ENCODE data around the gene MRPL16. TPM values are rescaled to one million over a fixed set of nuclear protein-coding genes. Genes with fewer than 3 reads are reported as not detected.

MRPL16 gene
- polyA plus RNA-seq, 1 of the 3 experiments (the other 2 are of a cell fraction), result 77.6 TPM

GRCh38 chr11:59847626-59848025 lies 37.0 kb upstream of the MRPL16 start:
- DNase-seq, result no peak
- no peaks in the 10 kb centered on the region for H4K20me1 ChIP-seq (ENCODE audit: insufficient read depth)
- no peaks in the 10 kb centered on the region for H3K79me2 ChIP-seq (ENCODE audit: insufficient read depth)
- H3K9ac ChIP-seq, result no peak overlapping the region
- POLR2A ChIA-PET, result no interaction called here
- H3K9me3 ChIP-seq, result no peaks in the 10 kb centered on the region
- no peaks in the 10 kb centered on the region for H3K4me1 ChIP-seq (ENCODE audit: control insufficient read depth in 1 of 2, insufficient read depth in 2 of 2, low read depth in 1 of 2, low read length in 1 of 2)
- H3F3A ChIP-seq (replicated peaks; ENCODE audit: insufficient read depth), result no peaks in the 10 kb centered on the region
- peaks cover 3% of the 10 kb centered on the region; the same call in 1 of the 2 replicates for H3K27me3 ChIP-seq (ENCODE audit: insufficient read depth)
- H3K9me2 ChIP-seq, result no peaks in the 10 kb centered on the region
- H3K27ac ChIP-seq (ENCODE audit: low read depth in 2 of 2, low read length in 1 of 2), result no peak overlapping the region
- H3K36me3 ChIP-seq (replicated peaks in 1 of 2; ENCODE audit: control insufficient read depth in 1 of 2, insufficient read depth in 2 of 2, low read length in 1 of 2), result no peaks in the 10 kb centered on the region
- WGBS (ENCODE audit: low lambda C conversion rate), result 14% methylated on average over 3 of the region's 3 CpGs
- no peak overlapping the region for H3K4me2 ChIP-seq
- no peak overlapping the region for H2AFZ ChIP-seq (ENCODE audit: low read depth)
- H3K4me3 ChIP-seq (ENCODE audit: low read depth in 2 of 2, low read length in 1 of 2), result no peak overlapping the region
- TF ChIP-seq MXI1 (IDR thresholded peaks at IDR 0.05; ENCODE audit: low read depth, low read length), result no peak
- no peak for TF ChIP-seq RFX5 (IDR thresholded peaks at IDR 0.05; ENCODE audit: low read length)
- no peak for TF ChIP-seq NRF1 (IDR thresholded peaks at IDR 0.05; ENCODE audit: low read depth, low read length)
- no peak for TF ChIP-seq CTCF (IDR thresholded peaks at IDR 0.05)
- no peak for TF ChIP-seq FOXM1 (IDR thresholded peaks at IDR 0.05; ENCODE audit: low read depth)
- no peak for TF ChIP-seq RXRA (IDR thresholded peaks at IDR 0.05; ENCODE audit: borderline replicate concordance, low read depth)
- TF ChIP-seq CHD2 (IDR thresholded peaks at IDR 0.05; ENCODE audit: low read length, partially characterized antibody), result no peak
- TF ChIP-seq FOXJ3 (CRISPR knock-in tag; IDR thresholded peaks at IDR 0.05), result no peak
- no peak for TF ChIP-seq EP300 (IDR thresholded peaks at IDR 0.05; ENCODE audit: borderline replicate concordance in 1 of 2, low read depth in 1 of 2, low read length in 1 of 2)
- no peak for TF ChIP-seq SIN3A (IDR thresholded peaks at IDR 0.05; ENCODE audit: borderline replicate concordance, low read depth, low read length)
- no peak for TF ChIP-seq NFIC (IDR thresholded peaks at IDR 0.05; ENCODE audit: borderline replicate concordance)
- TF ChIP-seq JUND (IDR thresholded peaks at IDR 0.05), result no peak
- TF ChIP-seq ZBTB33 (IDR thresholded peaks at IDR 0.05; ENCODE audit: borderline replicate concordance, low read depth), result no peak
- TF ChIP-seq TCF12 (IDR thresholded peaks at IDR 0.05), result no peak
- TF ChIP-seq FOSL2 (IDR thresholded peaks at IDR 0.05; ENCODE audit: borderline replicate concordance, low read depth), result no peak
- TF ChIP-seq MEF2A (IDR thresholded peaks at IDR 0.05; ENCODE audit: borderline replicate concordance, low read depth), result no peak
- TF ChIP-seq GATA2 (CRISPR knock-in tag; IDR thresholded peaks at IDR 0.05), result no peak
- no peak for TF ChIP-seq YY1 (IDR thresholded peaks at IDR 0.05; ENCODE audit: low read depth)
- CTCF ChIA-PET, result no interaction called here
